ENCODE results near the gene UBE3C. TPM values are rescaled to one million over a fixed set of nuclear protein-coding genes. Genes with fewer than 3 reads are reported as not detected.
"Not testable (repeated sequence)": the region's sequence is repeated elsewhere in the genome, so short reads cannot be mapped to it uniquely, and the experiment has no call there.

The UBE3C gene
- total RNA-seq, 3 donors from 2014 or later: 94.2 to 95.7 (median 94.6) TPM

DNA sequence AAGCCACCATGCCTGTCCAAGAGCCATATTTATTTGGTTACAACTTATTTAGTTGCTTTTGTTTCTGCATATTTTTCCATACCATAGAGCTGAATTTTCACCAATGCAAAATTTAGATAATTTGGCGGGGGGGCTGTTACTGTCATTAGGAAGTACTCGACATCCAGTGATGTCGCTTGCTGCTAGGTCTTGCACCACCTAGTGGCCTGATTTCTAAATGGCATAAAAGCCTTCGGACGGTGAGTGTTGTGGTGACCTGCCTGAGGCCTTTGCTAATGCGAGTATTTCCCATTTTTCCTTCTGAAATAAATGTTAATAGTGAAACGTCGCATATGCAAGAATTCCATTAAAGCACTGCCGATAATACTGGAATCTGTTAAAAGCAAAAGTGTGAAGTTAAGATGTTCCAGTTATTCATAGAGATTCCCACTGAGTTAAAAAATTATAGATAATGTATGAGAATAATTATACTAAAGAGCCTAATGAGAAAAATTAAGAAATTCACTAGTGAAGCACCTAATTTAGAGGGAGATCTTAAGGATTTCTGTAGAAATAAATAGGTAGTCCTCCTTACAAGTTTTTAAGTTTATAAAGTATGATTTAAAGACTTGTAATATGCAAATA lies 112.0 kb downstream of the UBE3C start:
- DNase-seq (peak; percentile 34), ATAC-seq (peak; percentile 48 to 73)
- H3K36me3 Mint-ChIP-seq (ENCODE audit: insufficient read depth): peaks cover 17% of the 10 kb centered on the region
- H3K27me3 Mint-ChIP-seq (ENCODE audit: low read depth): no peaks in the 10 kb centered on the region
- no peak overlapping the region for H3K4me3 Mint-ChIP-seq
- no peaks in the 10 kb centered on the region for H3K9me3 Mint-ChIP-seq
- H3K4me1 Mint-ChIP-seq (ENCODE audit: low read depth): no peaks in the 10 kb centered on the region

GRCh38 chr7:157251817-157252216 lies 113.1 kb downstream of the UBE3C start:
- H3K27me3 Mint-ChIP-seq (ENCODE audit: low read depth); DNase-seq; H3K9me3 Mint-ChIP-seq; ATAC-seq; H3K4me3 Mint-ChIP-seq; H3K4me1 Mint-ChIP-seq (ENCODE audit: low read depth): not testable (repeated sequence)
- H3K36me3 Mint-ChIP-seq (ENCODE audit: insufficient read depth): peaks cover 19% of the 10 kb centered on the region

GRCh38 chr7:157253850-157254249 lies 115.1 kb downstream of the UBE3C start:
- DNase-seq: no peak
- no peak overlapping the region for H3K4me3 Mint-ChIP-seq
- no peak for ATAC-seq
- no peaks in the 10 kb centered on the region for H3K4me1 Mint-ChIP-seq (ENCODE audit: low read depth)
- H3K9me3 Mint-ChIP-seq: no peaks in the 10 kb centered on the region
- H3K27me3 Mint-ChIP-seq (ENCODE audit: low read depth): no peaks in the 10 kb centered on the region
- H3K36me3 Mint-ChIP-seq (ENCODE audit: insufficient read depth): peaks cover 25% of the 10 kb centered on the region

GRCh38 chr7:157254781-157255180 lies 116.1 kb downstream of the UBE3C start:
- H3K9me3 Mint-ChIP-seq; ATAC-seq; DNase-seq; H3K27me3 Mint-ChIP-seq (ENCODE audit: low read depth); H3K4me3 Mint-ChIP-seq; H3K4me1 Mint-ChIP-seq (ENCODE audit: low read depth): not testable (repeated sequence)
- peaks cover 29% of the 10 kb centered on the region for H3K36me3 Mint-ChIP-seq (ENCODE audit: insufficient read depth)

GRCh38 chr7:157255201-157255606 lies 116.5 kb downstream of the UBE3C start:
- DNase-seq (no peak), ATAC-seq (no peak)
- H3K9me3 Mint-ChIP-seq: no peaks in the 10 kb centered on the region
- no peak overlapping the region for H3K4me3 Mint-ChIP-seq
- no peaks in the 10 kb centered on the region for H3K4me1 Mint-ChIP-seq (ENCODE audit: low read depth)
- peaks cover 31% of the 10 kb centered on the region for H3K36me3 Mint-ChIP-seq (ENCODE audit: insufficient read depth)
- H3K27me3 Mint-ChIP-seq (ENCODE audit: low read depth): no peaks in the 10 kb centered on the region

GRCh38 chr7:157263156-157263555 lies 124.4 kb downstream of the UBE3C start:
- H3K4me1 Mint-ChIP-seq (ENCODE audit: low read depth): no peaks in the 10 kb centered on the region
- ATAC-seq (no peak), DNase-seq (no peak)
- H3K4me3 Mint-ChIP-seq: no peak overlapping the region
- H3K27me3 Mint-ChIP-seq (ENCODE audit: low read depth): no peaks in the 10 kb centered on the region
- no peaks in the 10 kb centered on the region for H3K9me3 Mint-ChIP-seq
- peaks cover 31% of the 10 kb centered on the region for H3K36me3 Mint-ChIP-seq (ENCODE audit: insufficient read depth)

- H3K27me3 Mint-ChIP-seq (ENCODE audit: low read depth): no peaks in the 10 kb centered on the region
- H3K4me3 Mint-ChIP-seq: no peak overlapping the region
- H3K4me1 Mint-ChIP-seq (ENCODE audit: low read depth): peaks cover 9% of the 10 kb centered on the region
- no peak for ATAC-seq
- no peak for DNase-seq
- H3K9me3 Mint-ChIP-seq: no peaks in the 10 kb centered on the region
- peaks cover 34% of the 10 kb centered on the region for H3K36me3 Mint-ChIP-seq (ENCODE audit: insufficient read depth)
Observed at GRCh38 chr7:157265051-157265450, 126.3 kb downstream of the UBE3C start.

- ATAC-seq: no peak
- Mint-ChIP-seq H3K9me3 (no peaks in the 10 kb centered on the region), H3K4me1 (ENCODE audit: low read depth) (peaks cover 9% of the 10 kb centered on the region)
Observed at GRCh38 chr7:157266272-157266671, 127.5 kb downstream of the UBE3C start.

DNA sequence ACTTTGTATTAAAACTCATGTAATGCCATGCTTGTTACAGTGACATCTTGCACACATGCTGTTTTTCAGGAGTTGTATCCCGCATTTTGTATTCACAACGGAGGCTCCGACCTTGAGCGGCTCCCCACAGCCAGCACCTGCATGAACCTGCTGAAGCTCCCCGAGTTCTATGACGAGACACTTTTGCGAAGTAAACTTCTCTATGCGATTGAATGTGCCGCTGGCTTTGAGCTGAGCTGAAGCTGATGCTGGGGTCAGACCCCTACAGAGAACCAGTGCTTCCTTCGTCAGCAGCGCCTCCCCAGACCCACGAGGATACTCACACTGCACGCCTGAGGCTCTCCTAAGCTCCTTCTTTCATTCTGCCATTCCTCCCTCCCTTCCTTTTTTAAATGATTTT lies 128.8 kb downstream of the UBE3C start:
- Mint-ChIP-seq H3K36me3 (ENCODE audit: insufficient read depth) (peaks cover 32% of the 10 kb centered on the region), H3K27me3 (ENCODE audit: low read depth) (no peaks in the 10 kb centered on the region), H3K9me3 (no peaks in the 10 kb centered on the region), H3K4me3 (no peak overlapping the region), H3K4me1 (ENCODE audit: low read depth) (peaks cover 12% of the 10 kb centered on the region)
- ATAC-seq (no peak), DNase-seq (no peak)

More at GRCh38 chr7:157266272-157266671, 127.5 kb downstream of the UBE3C start:
- Mint-ChIP-seq H3K36me3 (ENCODE audit: insufficient read depth) (peaks cover 32% of the 10 kb centered on the region), H3K4me3 (no peak overlapping the region), H3K27me3 (ENCODE audit: low read depth) (no peaks in the 10 kb centered on the region)
- DNase-seq: no peak

GRCh38 chr7:157267956-157268355 lies 129.2 kb downstream of the UBE3C start:
- no peaks in the 10 kb centered on the region for H3K27me3 Mint-ChIP-seq (ENCODE audit: low read depth)
- H3K4me3 Mint-ChIP-seq: no peak overlapping the region
- peaks cover 30% of the 10 kb centered on the region for H3K36me3 Mint-ChIP-seq (ENCODE audit: insufficient read depth)
- DNase-seq (no peak), ATAC-seq (no peak)
- H3K9me3 Mint-ChIP-seq: no peaks in the 10 kb centered on the region
- peaks cover 12% of the 10 kb centered on the region for H3K4me1 Mint-ChIP-seq (ENCODE audit: low read depth)

DNA sequence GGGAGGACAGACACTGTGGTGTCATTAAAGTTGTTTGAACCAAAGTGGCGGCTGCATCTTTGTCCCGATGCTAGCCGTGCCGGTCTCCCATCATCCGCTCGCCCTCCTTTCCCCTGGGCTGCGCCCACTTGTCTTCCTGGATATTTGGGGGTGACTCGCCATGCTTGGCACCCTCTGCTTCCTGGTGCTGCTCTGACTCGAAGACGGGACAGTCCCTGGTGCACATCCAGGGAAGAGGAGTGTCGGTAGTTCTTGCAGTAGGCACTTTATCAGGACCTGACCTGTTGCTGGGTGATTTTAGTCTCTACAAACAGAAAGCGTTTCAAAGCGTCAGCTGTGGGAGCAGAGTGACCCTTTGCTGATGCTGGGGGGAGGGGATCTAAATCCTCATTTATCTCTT lies 129.8 kb downstream of the UBE3C start:
- H3K4me3 Mint-ChIP-seq: no peak overlapping the region
- peaks cover 13% of the 10 kb centered on the region for H3K4me1 Mint-ChIP-seq (ENCODE audit: low read depth)

GRCh38 chr7:157269341-157270059 lies 130.8 kb downstream of the UBE3C start:
- Mint-ChIP-seq H3K36me3 (ENCODE audit: insufficient read depth) (peaks cover 28% of the 10 kb centered on the region), H3K4me3 (no peak overlapping the region), H3K4me1 (ENCODE audit: low read depth) (peaks cover 15% of the 10 kb centered on the region), H3K9me3 (no peaks in the 10 kb centered on the region), H3K27me3 (ENCODE audit: low read depth) (no peaks in the 10 kb centered on the region)
- no peak for DNase-seq
- no peak for ATAC-seq

More for the DNA sequence above, 129.8 kb downstream of the UBE3C start:
- Mint-ChIP-seq H3K36me3 (ENCODE audit: insufficient read depth) (peaks cover 28% of the 10 kb centered on the region), H3K27me3 (ENCODE audit: low read depth) (no peaks in the 10 kb centered on the region), H3K9me3 (no peaks in the 10 kb centered on the region)
- DNase-seq (no peak), ATAC-seq (no peak)

DNA sequence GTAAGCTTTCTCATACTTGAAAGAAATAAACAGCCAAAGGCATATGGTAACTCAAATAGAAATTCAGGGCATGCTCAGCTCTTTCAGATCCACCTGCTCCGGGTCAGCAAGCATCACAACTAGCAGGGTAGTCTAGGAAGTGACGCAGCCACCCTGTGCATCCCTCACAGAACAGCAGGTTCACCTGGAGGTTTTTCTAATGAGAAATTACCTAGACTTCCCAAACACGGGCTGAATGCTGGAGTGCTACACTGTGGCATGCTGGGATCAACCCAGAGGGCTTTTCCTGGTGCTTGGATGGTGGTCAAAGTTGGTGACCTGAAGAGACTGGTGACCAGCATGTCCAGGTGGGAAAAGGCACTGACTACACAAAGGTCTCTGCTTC lies 131.3 kb downstream of the UBE3C start:
- peaks cover 25% of the 10 kb centered on the region for H3K36me3 Mint-ChIP-seq (ENCODE audit: insufficient read depth)
- no peak for ATAC-seq
- DNase-seq: no peak
- no peaks in the 10 kb centered on the region for H3K9me3 Mint-ChIP-seq
- no peak overlapping the region for H3K4me3 Mint-ChIP-seq
- no peaks in the 10 kb centered on the region for H3K27me3 Mint-ChIP-seq (ENCODE audit: low read depth)
- peaks cover 15% of the 10 kb centered on the region for H3K4me1 Mint-ChIP-seq (ENCODE audit: low read depth)

DNA sequence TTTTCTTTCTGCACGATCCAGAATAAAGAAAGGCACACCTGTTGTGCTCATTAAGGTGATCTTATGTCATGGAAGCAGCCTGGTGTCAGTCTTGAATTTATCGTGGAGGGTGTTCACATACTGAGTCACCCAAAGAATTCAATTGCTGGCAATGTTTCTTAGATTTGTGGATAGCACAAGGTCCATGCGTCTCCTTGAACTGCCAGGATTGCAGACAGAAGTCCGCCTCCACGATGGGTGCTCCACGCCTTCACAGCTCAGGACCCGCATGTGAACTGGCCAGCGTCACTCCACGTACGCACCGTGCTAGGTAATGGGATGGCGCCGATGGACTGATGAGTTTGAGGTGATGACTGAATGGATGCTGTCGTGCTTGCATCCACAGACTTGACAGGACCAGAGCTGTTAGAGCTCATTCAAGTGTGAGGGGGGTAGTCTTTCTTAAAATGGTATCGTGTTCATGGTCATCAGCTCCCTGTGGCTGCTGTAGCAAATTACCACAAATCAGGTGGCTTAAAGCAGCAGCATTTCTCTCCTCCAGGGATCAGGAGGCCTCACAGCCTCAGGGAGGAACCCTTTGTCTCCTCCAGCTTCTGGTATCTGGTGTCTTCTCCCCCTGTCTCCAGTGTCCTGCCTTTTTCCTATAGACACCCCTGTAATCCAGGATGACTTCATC lies 132.7 kb downstream of the UBE3C start:
- no peak for DNase-seq
- Mint-ChIP-seq H3K4me1 (ENCODE audit: low read depth) (peaks cover 16% of the 10 kb centered on the region), H3K9me3 (no peaks in the 10 kb centered on the region), H3K4me3 (no peak overlapping the region), H3K36me3 (ENCODE audit: insufficient read depth) (peaks cover 20% of the 10 kb centered on the region), H3K27me3 (ENCODE audit: low read depth) (no peaks in the 10 kb centered on the region)
- ATAC-seq: no peak

DNA sequence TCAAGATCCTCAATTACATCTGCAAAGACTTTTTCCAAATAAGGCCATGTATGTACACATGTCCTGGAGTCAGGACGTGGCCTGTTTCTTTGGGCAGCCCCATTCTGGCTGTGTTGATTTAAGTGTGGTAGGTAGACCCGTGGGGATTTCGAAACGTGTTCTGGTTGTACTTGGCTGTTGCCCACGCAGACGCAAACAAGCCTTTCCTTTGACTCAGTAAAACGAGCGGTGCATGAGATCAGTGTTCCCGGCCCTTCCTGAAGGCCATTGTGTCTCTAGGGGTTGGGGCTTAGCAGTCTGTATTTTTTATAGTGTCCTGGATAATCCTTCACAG lies 133.2 kb downstream of the UBE3C start:
- no peak for ATAC-seq
- H3K4me3 Mint-ChIP-seq: no peak overlapping the region
- peaks cover 20% of the 10 kb centered on the region for H3K36me3 Mint-ChIP-seq (ENCODE audit: insufficient read depth)
- H3K9me3 Mint-ChIP-seq: no peaks in the 10 kb centered on the region
- peaks cover 21% of the 10 kb centered on the region for H3K4me1 Mint-ChIP-seq (ENCODE audit: low read depth)
- no peaks in the 10 kb centered on the region for H3K27me3 Mint-ChIP-seq (ENCODE audit: low read depth)
- no peak for DNase-seq

Measured in activated T-cell treated with anti-CD3 and anti-CD28 coated beads, Interleukin-2, amount 50 U/mL, for 4 hours (primary cell).